SK-N-DZ (cell line): Measurements from ENCODE around the gene MED23.
"Not testable (repeated sequence)": the region's sequence is repeated elsewhere in the genome, so short reads cannot be mapped to it uniquely, and the experiment has no call there.

Source experiments
- DNase-seq: peaks from one replicate; pipeline ENCODE4 v3.0.0-alpha.2; 2015; ENCODE audit warnings: low spot score

MED23 gene

DNA sequence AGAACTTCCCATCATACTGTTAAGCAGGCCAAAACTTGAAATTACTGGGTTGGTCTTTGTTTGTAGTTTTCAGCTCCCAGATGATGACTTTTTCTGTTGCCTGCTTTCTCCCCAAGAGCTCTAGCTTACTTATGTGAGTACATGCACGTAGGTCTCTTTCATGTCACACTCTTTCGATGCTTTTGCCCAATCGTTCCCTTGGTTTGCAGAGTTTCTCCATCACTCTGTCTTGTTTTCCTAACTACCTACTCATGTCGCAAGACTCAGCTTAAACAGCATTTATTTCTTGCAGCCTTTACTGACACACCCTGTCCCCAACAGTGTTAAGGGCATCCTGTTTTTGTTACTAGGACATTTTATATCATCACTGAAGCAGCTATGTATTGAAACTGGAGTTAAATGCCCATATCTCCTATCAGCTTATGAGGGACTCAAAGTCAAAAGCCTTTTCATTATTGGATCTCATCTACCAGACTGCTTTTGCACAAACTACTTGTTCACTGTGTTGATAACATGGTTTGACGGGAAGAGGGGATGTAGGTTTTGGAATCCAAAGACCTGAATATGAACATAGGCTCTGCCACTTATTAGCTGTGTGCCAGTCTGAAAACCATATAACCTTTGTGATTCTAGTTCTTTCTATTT, 52.1 kb downstream of the MED23 start:
- DNase-seq, result no peak

DNA sequence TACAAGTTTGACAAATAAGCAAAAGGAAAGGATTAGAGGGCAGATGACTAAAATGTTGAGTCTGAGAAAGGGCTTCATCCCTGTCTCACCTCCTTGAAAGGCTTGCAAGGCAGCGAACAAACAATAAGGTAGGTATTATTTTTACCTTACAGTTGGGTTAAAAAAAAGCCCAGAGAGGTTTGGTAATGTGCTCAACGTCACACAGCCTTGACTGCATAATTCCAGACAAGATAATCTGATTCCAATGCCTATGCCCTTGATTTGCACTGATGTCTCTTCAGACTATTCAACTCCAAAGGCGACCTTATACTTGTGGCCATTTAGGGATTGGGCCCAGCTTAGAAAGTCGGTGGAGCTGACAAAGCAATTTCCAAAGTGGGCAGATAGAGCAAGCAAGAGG, 53.4 kb downstream of the MED23 start:
- no peak for DNase-seq

DNA sequence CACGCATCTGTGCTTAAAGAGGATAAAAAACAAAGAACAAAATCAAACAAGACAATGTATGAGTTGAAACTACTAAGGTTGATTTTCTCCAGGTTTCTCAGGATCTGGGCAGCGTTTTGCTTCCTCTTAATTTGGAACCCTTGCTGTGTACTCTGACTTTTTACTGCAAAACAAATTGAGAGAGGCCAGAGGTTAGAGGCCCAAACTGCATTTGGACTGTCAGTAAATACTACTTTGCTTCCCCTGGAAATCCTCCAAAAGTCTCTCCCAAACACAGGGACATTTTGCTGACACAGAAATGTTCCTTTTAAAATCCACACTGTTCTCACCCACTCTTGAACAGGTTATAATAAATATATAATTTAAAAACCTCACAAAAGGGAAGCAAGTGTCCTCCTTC, 53.9 kb downstream of the MED23 start:
- no peak for DNase-seq

DNA sequence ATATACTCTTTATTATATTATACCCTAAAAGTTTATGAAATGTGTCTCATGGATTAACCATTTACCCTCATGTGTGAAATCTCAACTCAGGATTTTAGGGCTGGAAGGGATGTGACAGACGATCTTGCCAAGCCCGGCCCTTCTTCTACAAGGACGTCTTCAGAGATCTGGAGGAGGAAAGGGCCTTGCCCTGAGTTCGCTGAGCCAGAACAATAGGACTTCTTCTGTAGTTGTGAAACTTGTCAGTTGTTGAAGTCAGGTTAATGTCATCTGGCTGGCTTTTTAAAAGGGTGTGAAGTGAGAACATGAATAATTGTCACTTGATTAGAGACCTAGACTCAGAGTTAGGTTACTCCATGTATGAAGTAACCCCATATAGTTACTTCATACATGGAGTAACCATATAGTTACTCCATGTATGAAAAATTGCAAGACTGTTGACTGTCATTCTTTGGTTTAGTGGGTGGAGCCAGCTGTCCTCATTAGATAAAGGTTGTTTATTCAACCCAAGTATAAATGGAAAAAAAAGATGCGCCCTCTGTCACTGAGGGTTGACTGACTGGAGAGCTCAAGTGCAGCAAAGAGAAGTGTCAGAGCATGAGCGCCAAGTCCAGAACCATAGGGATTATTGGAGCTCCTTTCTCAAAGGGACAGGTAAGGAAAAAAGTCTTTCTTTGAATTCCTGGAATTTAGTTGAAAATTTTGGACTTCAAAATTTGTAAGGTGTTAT, 55.2 kb downstream of the MED23 start, which contains the start of gene ARG1:
TSS of gene ARG1 (plus strand) at position 541 of the 730 bp plus-strand sequence. CDS start at position 598, 57 bp downstream.
- DNase-seq, result no peak

DNA sequence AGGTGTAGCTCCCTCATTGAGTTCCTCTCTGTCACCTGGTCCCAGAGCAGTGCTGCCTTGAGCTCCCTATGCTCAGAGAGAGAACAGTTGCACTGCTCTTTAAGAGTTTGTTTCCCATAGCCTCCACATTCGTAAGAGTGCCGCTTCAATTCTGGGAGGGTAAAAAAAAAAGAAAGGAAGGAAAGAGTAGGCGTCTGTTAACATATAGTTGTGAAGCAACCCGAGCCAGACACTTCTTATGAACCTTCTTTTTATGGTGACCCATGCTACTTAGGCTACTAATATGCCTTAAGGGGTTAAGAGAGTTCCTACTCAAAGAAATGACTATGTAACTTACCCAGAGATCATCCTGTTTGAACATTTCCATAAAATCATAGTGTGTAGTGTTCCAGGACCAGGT, 59.3 kb downstream of the MED23 start:
- no peak for DNase-seq

DNA sequence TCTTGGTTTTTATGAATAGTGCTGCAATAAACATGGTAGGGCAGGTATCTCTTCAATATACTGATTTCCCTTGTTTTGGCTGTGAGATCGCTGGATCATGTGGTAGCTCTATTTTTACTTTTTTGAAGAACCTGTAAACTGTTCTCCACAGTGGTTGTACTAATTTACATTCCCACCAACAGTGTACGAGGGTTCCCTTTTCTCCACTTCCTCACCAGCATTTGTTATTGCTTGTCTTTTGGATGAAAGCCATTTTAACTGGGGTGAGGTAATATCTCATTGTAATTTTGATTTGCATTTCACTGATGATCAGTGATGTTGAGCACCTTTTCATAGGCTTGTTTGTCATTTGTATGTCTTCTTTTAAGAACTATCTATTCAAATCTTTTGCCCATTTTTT, 63.0 kb downstream of the MED23 start:
- DNase-seq, result no peak

DNA sequence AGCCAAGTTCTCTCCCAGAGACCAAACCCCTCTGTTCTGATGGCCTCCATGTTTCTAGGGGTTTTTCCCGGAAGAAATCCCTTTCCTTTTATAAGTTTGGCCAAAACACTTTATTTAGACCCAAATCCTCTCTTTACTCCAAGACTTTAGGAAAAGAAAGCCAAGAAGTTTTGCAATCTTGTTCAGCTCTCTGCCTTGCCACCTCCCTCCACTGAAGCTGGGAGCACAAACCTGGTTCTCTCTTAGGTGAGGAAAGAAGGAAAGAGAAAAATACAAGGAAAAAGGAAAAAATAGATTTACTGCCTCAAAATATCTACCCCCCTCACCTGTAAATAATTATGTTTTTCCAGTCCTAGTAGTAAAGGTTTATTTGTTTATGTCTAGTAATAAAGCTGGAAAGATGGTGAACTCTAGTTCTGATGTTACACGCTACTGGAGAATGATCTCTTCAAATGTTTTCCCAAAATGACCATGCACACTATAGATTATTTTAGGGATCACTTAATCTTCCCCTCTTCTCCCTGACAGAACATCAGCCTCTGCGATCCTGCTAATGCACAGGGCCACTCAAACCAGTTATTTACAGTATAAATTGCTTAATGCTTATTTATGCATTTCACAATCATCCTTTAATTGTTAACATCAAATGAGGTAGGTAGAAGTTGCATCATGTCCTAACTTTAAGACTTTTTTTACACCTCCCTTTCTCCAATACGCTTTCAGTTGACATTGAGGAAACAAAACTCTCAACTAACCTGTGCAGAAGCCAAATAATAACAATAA, 65.9 kb downstream of the MED23 start:
- DNase-seq, result no peak

DNA sequence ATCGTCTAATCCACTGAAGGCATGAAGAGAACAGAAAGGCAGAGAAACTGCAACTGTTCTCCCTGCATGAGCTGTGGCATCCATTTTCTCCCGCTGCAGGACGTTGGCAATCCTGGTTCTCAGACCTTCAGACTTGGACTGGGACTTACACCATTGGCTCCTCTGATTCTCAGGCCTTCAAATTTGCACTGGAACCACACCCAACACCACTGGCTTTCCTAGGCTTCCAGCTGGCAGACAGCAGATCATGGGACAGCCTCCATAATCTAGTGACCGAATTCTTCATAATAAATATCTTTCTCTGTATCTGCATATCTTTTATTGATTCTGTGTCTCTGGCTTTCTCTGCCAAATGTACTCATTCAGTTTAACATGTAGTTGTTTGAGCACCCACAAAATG, 69.1 kb downstream of the MED23 start:
- DNase-seq, result no peak

DNA sequence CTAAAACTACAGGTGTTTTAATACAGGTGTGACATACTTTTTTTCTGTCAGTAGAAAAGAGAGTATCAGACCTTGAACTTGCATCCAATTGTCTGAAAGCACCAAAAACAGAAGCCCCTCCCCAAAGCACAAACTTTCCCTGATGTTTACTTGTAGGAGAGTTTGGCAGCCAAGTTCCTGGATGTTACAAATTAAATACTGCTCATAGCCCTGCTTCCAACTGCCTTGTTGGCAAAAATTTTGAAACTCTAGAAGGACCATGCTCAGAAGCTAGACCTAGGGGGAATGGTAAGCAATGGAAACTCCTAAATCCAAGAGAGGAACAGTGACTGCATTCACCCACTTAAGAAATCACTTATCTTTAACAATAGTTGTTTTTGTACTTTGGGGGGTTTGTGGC, 72.0 kb downstream of the MED23 start:
- DNase-seq, result no peak

DNA sequence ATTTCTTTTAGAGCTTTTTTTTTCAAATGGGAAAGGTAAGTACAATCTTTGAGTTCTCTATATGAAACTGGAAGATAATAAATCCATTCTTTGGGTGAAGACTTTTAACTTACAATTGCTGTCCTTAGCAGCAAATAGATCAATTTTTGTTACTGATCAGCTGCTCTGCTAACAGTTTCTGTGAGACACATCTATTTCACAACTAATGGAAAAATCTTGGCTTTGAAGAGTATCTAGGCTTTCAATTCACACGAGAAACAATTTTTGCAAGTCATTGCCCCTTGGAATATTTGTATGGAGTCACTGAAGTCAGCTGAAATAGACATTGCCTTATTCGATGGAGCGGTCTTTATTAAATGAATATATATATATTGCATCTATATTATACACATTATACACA, 75.5 kb downstream of the MED23 start:
- no peak for DNase-seq

DNA sequence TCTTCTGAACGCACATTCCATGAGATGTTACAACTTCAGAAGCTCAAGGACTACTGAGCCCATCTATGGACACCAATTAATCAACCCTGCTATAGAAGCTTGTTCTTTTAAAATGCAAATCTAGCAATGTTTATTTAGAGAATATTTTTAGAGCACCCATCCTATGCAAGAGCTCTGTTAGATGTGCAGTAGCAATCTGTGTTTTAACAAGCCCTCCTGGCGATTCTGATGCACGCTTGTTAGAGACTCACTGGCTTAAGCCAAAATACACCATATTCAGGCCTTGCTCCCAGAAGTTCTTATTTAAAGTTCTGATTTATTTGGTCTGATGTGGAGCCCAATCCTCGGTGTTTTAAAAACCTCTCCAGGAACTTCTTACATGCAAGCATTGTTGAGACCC, 76.1 kb downstream of the MED23 start:
- no peak for DNase-seq

DNA sequence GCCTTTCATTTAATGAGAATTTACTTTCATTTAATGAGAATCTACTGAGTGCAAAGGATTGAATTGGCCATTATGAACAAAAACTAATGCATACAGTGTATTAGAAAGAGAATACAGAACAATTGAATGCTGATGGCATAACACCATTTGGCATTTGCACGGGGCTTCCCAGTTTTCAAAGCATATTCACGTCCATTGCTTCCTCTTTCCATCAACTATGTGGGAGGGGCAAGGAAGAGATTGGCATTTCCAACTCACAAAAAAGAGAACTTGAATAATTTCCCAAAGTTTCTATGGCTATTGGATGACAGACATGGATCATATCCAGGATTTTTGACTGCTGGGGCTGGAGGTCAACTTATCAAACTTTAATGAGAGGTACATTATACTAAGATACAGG, 78.2 kb downstream of the MED23 start:
- DNase-seq, result no peak

DNA sequence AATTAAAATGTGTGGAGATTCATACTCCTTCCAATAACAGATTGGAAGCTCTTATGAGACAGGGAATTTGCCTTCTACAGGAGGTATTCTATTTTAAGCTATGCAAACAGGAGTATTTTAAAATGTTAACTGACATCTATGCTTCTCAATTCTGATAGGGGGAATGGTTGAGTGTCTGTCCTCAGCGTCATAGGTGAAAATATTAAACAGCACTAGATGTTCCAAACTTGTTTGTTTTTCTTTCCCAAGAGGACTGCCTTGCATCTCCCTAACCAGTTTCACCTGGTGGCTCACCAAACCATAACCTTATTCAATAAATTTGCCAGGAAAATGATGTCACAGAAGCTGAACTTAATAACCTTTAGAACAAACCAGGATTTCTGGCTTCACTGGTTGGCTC, 79.6 kb downstream of the MED23 start:
- DNase-seq, result no peak

DNA sequence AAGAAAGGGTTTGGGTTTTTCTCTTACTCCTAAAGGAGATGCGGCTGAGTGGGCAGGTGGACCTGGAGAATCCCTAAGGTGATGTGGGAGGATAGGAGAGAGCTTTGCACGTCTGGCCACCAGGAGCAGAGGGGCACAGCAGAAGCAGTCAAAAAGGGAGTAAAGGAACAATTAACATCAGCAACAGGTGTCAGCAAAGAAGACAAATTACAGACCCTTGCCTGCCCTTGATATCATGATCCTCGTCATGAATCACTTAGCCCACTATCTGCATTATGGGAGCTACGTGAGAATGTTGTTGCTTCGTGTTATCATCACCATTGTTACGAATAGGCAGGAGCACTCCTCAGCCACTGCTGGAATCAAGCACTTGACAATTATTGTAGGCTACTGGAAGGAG, 80.6 kb downstream of the MED23 start:
- no peak for DNase-seq

DNA sequence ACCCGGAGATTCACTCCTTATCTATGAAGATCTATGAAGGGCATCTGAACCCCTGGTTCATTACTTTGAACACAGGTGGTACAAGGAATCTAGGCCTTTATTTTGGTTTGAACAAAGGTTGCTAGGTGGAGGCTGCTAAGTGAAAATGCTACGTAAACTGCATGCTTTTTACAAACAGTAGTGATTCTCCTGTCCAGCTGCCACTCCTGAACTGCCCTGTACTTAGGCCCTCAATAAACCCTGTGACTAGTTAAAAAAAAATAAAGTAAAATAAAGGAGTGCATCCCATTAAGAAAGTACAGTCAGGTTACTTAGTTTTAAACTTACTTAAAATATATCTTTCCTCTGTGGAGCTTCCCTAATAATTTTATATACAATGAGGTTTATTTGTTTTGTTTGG, 82.7 kb downstream of the MED23 start:
- no peak for DNase-seq

DNA sequence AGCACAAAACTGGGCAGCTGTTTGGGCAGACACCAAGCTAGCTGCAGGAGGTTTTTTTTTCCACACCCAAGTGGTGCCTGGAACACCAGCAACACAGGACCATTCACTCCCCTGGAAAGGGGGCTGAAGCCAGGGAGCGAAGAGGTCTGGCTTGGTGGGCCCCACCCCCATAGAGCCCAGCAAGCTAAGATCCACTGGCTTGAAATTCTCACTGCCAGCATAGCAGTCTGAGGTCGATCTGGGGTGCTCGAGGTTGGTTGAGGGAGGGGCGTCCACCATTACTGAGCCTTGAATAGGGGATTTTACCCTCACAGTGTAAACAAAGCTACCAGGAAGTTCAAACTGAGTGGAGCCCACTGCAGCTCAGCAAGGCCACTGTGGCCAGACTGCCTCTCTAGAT, 89.4 kb downstream of the MED23 start:
- not testable (repeated sequence) for DNase-seq

DNA sequence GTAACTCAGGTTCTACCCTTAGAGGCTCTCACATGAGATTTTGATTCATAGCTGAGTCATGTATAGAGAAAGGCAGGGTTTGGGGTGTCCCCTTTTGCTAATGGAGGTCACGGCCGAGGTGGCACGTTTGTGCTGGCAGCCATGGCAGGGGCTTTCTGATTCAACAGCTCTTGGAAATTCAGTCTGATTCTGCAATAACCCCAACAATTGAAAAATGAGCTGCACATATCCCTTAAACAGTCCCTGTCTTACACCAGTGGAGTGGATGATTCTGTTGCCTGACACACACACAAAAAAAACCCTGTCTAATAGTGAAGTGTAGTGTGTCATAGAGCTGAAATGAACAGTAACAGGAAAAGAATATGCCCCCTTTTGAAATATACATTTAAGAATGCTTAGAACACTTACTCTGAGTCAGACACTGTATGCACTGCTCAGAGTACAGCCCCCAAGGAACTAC, 95.4 kb downstream of the MED23 start:
- DNase-seq, result no peak

DNA sequence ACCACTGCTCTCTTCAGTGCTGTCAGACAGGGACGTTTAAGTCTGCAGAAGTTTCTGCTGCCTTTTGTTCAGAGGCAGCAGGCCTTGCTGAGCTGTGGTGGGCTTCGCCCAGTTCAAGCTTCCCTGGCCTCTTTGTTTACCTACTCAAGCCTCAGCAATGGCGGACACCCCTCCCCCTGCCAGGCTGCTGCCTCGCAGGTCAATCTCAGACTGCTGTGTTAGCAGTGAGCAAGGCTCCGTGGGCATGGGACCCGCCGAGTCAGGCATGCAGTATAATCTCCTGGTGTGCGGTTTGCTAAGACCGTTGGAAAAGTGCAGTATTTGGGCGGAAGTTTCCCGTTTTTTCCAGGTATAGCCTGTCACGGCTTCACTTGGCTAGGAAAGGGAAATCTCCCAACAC, 96.4 kb downstream of the MED23 start:
- not testable (repeated sequence) for DNase-seq

DNA sequence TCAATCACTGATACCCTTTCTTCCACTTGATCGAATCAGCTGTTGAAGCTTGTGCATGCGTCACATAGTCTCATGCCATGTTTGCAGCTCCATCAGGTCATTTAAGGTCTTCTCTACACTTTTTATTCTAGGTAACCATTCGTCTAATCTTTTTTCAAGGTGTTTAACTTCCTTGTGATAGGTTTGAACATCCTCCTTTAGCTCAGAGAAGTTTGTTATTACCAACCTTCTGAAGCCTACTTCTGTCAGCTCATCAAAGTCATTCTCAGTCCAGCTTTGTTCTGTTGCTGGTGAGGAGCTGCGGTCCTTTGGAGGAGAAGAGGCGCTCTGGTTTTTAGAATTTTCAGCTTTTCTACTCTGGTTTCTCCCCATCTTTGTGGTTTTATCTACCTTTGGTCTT, 97.1 kb downstream of the MED23 start:
- not testable (repeated sequence) for DNase-seq

DNA sequence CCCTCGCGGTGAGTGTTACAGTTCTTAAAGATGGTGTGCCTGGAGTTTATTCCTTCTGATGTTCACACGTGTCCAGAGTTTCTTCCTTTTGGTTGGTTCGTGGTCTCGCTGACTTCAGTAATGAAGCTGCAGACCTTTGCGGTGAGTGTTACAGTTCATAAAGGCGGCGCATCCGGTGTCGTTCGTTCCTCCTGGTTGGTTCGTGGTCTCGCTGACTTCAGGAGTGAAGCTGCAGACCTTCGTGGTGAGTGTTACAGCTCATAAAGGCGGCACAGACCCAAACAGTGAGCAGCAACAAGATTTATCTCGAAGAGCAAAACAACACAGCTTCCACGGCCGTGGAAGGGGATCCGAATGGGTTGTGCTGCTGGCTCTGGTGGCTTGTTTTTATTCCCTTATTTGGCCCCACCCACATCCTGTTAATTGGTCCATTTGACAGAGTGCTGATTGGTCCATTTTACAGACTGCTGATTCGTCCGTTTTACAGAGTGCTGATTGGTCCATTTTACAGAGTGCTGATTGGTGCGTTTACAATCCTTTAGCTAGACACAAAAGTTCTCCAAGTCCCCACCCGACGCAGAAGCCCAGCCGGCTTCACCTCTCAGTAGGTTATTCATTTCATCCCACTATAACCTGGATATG, 103.2 kb downstream of the MED23 start:
- DNase-seq, result no peak

DNA sequence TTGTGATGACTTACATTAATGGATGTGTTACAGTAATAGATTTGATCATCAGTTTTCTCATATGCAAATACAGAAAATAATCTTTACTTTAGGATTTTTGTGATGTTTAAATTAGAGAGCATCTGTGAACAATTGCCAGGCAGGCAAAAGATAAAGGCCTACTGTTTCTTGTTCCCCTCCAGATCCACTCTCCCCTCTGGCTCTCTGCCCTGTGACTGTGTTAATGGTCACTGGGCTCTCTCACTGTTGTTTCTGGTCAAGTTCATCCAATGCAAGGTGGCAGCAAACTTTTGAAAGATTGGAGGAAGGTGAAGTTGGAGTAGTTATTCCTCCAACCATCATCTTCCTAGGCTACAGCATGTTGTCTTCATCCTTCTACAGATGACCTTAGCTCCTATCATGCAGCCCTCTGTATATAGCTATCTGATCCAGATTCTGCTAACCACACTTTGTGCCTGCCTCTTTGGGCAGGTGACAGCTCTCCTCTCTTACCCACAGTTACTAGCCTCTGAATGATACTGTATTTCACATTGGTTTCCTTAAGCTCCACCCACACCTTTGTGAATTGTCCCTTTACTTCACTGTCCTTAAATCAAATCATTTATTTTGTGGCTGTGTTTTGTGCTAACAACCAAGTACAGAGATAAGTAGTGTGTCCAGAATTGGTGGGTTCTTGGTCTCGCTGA, 103.9 kb downstream of the MED23 start:
- no peak for DNase-seq
